SKM-1 (cell line): ENCODE data around the gene GRID1.
"Not testable (repeated sequence)": the region's sequence is repeated elsewhere in the genome, so short reads cannot be mapped to it uniquely, and the experiment has no call there.

Source experiments
- DNase-seq: peaks from one replicate; lab custom pipeline; 2025; ENCODE audit not compliant: unreplicated experiment; lab: John Stamatoyannopoulos, UW

GRID1 gene

GRCh38 chr10:85863301-85864172 lies 503.1 kb downstream of the GRID1 start:
- no peak for DNase-seq

GRCh38 chr10:85862771-85863170 lies 503.8 kb downstream of the GRID1 start:
- DNase-seq: no peak

GRCh38 chr10:85861513-85862197 lies 504.9 kb downstream of the GRID1 start:
- no peak for DNase-seq

GRCh38 chr10:85859859-85860258 lies 506.7 kb downstream of the GRID1 start:
- DNase-seq: no peak

GRCh38 chr10:85858776-85859515 lies 507.6 kb downstream of the GRID1 start:
- no peak for DNase-seq

- DNase-seq: no peak
Measured at GRCh38 chr10:85857791-85858190, 508.8 kb downstream of the GRID1 start.

- DNase-seq: no peak
Measured at GRCh38 chr10:85857305-85857704, 509.3 kb downstream of the GRID1 start.

GRCh38 chr10:85851934-85852333 lies 514.7 kb downstream of the GRID1 start:
- no peak for DNase-seq

GRCh38 chr10:85851325-85851724 lies 515.3 kb downstream of the GRID1 start:
- DNase-seq: no peak

- DNase-seq: no peak
Measured at GRCh38 chr10:85850736-85851135, 515.9 kb downstream of the GRID1 start.

GRCh38 chr10:85849315-85849714 lies 517.3 kb downstream of the GRID1 start:
- DNase-seq: no peak

GRCh38 chr10:85848756-85849155 lies 517.8 kb downstream of the GRID1 start:
- no peak for DNase-seq

- no peak for DNase-seq
Measured at GRCh38 chr10:85847085-85847484, 519.5 kb downstream of the GRID1 start.

- not testable (repeated sequence) for DNase-seq
Measured at GRCh38 chr10:85838660-85839059, 527.9 kb downstream of the GRID1 start.

GRCh38 chr10:85832988-85833387 lies 533.6 kb downstream of the GRID1 start:
- DNase-seq: no peak

- DNase-seq: no peak
Measured at GRCh38 chr10:85831422-85831821, 535.2 kb downstream of the GRID1 start.

- no peak for DNase-seq
Measured at GRCh38 chr10:85826377-85826776, 540.2 kb downstream of the GRID1 start.

- no peak for DNase-seq
Measured at GRCh38 chr10:85811405-85811804, 555.2 kb downstream of the GRID1 start.

- no peak for DNase-seq
Measured at GRCh38 chr10:85810674-85811073, 555.9 kb downstream of the GRID1 start.

- DNase-seq: no peak
Measured at GRCh38 chr10:85795460-85795859, 571.1 kb downstream of the GRID1 start.

GRCh38 chr10:85794553-85794952 lies 572.0 kb downstream of the GRID1 start:
- DNase-seq: no peak

GRCh38 chr10:85792533-85792858 lies 574.1 kb downstream of the GRID1 start:
- DNase-seq: no peak
